DOHH2 (cell line): ENCODE measurements around the gene SLC4A1AP.

Experiments used
- H3F3A ChIP-seq: fragments of 200-600 bp; sonication (generic), shearing (Covaris generic); 2 replicates; pipeline ENCODE4 v1.6.0; 2016; ENCODE audit warnings: antibody characterized with exemption, mild to moderate bottlenecking; ENCODE audit not compliant: control insufficient read depth, insufficient read depth
- H3K27ac ChIP-seq: fragments of 200-600 bp; sonication (generic); 2 replicates; pipeline ENCODE4 v1.5.1; 2014; ENCODE audit warnings: low read depth, mild to moderate bottlenecking, low read length, moderate library complexity
- H3K27me3 ChIP-seq: fragments of 200-600 bp; sonication (generic); 2 replicates; pipeline ENCODE4 v1.6.1; 2014; ENCODE audit warnings: mild to moderate bottlenecking, low read length, mixed read lengths; ENCODE audit not compliant: control insufficient read depth
- H3K36me3 ChIP-seq: fragments of 200-600 bp; sonication (generic); 2 replicates; pipeline ENCODE4 v1.6.1; 2014; ENCODE audit warnings: mild to moderate bottlenecking, low read length, moderate library complexity, mixed read lengths; ENCODE audit not compliant: control insufficient read depth
- H3K4me1 ChIP-seq: fragments of 200-600 bp; sonication (generic); 2 replicates; pipeline ENCODE4 v1.6.1; 2014; ENCODE audit warnings: mild to moderate bottlenecking, low read length, mixed read lengths; ENCODE audit not compliant: control insufficient read depth
- H3K4me2 ChIP-seq: fragments of 200-600 bp; sonication (generic); 2 replicates; pipeline ENCODE4 v1.6.0; 2014; ENCODE audit warnings: mild to moderate bottlenecking, low read length, moderate library complexity
- H3K4me3 ChIP-seq: fragments of 200-600 bp; sonication (generic); 2 replicates; pipeline ENCODE4 v1.5.1; 2014; ENCODE audit warnings: mild to moderate bottlenecking, low read length, mixed read lengths
- H3K79me2 ChIP-seq: fragments of 200-600 bp; sonication (generic); 2 replicates; pipeline ENCODE4 v1.6.1; 2014; ENCODE audit warnings: mild to moderate bottlenecking, low read length, mixed read lengths; ENCODE audit not compliant: control insufficient read depth
- H3K9me2 ChIP-seq: fragments of 200-600 bp; sonication (generic); replicated peaks from 2 replicates; pipeline ENCODE4 v1.6.1; 2014; ENCODE audit warnings: mild to moderate bottlenecking, low read length, mixed read lengths; ENCODE audit not compliant: control insufficient read depth
- H3K9me3 ChIP-seq: fragments of 200-600 bp; sonication (generic); 2 replicates; pipeline ENCODE4 v1.6.1; 2014; ENCODE audit warnings: antibody characterized with exemption, low read length, mixed read lengths; ENCODE audit not compliant: control insufficient read depth, insufficient read depth
- H4K20me1 ChIP-seq: fragments of 200-600 bp; sonication (generic); 2 replicates; pipeline ENCODE4 v1.6.0; 2014; ENCODE audit warnings: low read depth, mild to moderate bottlenecking, antibody characterized with exemption, low read length, moderate library complexity; ENCODE audit not compliant: control insufficient read depth, insufficient read depth
- EZH2phosphoT487 ChIP-seq: fragments of 200-600 bp; sonication (generic); IDR thresholded peaks from 2 replicates; pipeline ENCODE4 v1.6.1; 2017; ENCODE audit warnings: borderline replicate concordance, mild to moderate bottlenecking, antibody characterized with exemption, low read length, moderate library complexity, mixed read lengths
- TF ChIP-seq, protein P1 (sequence below): fragments of 200-600 bp; sonication (generic); IDR thresholded peaks from one replicate; pipeline ENCODE4 v1.5.1; 2014; ENCODE audit warnings: antibody characterized with exemption, mild to moderate bottlenecking, low read depth, low read length; ENCODE audit not compliant: poor library complexity, severe bottlenecking

Gene SLC4A1AP

DNA sequence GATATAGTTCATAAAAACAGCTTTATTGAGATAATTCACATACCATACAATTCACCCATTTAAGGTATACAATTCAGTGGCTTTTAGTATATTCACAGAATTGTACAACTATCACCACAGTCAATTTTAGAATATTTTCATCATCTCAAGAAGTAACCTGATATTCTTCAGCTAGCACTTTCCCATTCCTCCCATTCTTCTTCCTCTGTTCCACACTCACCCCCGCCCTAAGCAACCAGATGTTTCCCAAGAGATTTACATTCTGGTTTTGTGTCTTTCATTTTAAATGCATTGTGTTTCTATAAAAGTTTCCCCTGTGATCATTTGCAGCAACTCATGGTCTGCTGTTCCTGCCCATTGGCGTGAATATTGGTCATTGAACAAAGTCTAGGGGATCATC, 29.4 kb upstream of the SLC4A1AP start:
- no peaks in the 10 kb centered on the region for H3F3A ChIP-seq
- no peak overlapping the region for H3K4me3 ChIP-seq
- H3K27me3 ChIP-seq = no peaks in the 10 kb centered on the region
- no peaks in the 10 kb centered on the region for H3K9me2 ChIP-seq
- H3K79me2 ChIP-seq = peaks cover 16% of the 10 kb centered on the region
- no peaks in the 10 kb centered on the region for H3K9me3 ChIP-seq
- H3K4me2 ChIP-seq = no peak overlapping the region
- H3K4me1 ChIP-seq = peaks cover 7% of the 10 kb centered on the region
- no peak overlapping the region for H3K27ac ChIP-seq
- H4K20me1 ChIP-seq = no peaks in the 10 kb centered on the region
- TF ChIP-seq, protein P1, sequence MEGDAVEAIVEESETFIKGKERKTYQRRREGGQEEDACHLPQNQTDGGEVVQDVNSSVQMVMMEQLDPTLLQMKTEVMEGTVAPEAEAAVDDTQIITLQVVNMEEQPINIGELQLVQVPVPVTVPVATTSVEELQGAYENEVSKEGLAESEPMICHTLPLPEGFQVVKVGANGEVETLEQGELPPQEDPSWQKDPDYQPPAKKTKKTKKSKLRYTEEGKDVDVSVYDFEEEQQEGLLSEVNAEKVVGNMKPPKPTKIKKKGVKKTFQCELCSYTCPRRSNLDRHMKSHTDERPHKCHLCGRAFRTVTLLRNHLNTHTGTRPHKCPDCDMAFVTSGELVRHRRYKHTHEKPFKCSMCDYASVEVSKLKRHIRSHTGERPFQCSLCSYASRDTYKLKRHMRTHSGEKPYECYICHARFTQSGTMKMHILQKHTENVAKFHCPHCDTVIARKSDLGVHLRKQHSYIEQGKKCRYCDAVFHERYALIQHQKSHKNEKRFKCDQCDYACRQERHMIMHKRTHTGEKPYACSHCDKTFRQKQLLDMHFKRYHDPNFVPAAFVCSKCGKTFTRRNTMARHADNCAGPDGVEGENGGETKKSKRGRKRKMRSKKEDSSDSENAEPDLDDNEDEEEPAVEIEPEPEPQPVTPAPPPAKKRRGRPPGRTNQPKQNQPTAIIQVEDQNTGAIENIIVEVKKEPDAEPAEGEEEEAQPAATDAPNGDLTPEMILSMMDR = no peak
- no peak for TF ChIP-seq EZH2phosphoT487
- peaks cover 79% of the 10 kb centered on the region for H3K36me3 ChIP-seq

DNA sequence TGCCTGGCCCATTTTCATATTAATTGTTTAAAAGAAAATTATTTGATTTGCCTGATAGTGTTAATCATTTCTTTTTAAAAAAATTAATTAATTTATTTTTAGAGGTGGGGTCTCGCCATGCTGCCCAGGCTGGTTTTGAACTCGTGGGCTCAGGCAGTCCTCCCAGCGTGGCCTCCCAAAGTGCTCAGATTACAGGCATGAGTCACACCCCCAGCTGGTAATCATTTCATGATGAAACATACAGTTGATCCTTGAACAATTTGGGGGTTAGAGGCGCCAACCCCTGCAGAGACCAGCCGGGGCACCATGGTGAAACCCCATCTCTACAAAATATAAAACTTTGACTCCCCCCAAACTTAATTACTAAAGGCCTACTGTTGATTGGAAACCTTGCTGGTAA, 26.9 kb upstream of the SLC4A1AP start:
- H3K9me2 ChIP-seq = no peaks in the 10 kb centered on the region
- TF ChIP-seq, protein P1 = no peak
- TF ChIP-seq EZH2phosphoT487 = no peak
- 0 out of 2 replicates have a peak, but pooled peaks cover 3% of the 10 kb centered on the region for H3F3A ChIP-seq
- no peak overlapping the region for H3K4me3 ChIP-seq
- no peak overlapping the region for H3K27ac ChIP-seq
- H3K36me3 ChIP-seq = peaks cover 85% of the 10 kb centered on the region
- H3K27me3 ChIP-seq = no peaks in the 10 kb centered on the region
- no peaks in the 10 kb centered on the region for H3K9me3 ChIP-seq
- no peaks in the 10 kb centered on the region for H4K20me1 ChIP-seq
- H3K79me2 ChIP-seq = no peaks in the 10 kb centered on the region
- no peaks in the 10 kb centered on the region for H3K4me1 ChIP-seq
- no peak overlapping the region for H3K4me2 ChIP-seq

DNA sequence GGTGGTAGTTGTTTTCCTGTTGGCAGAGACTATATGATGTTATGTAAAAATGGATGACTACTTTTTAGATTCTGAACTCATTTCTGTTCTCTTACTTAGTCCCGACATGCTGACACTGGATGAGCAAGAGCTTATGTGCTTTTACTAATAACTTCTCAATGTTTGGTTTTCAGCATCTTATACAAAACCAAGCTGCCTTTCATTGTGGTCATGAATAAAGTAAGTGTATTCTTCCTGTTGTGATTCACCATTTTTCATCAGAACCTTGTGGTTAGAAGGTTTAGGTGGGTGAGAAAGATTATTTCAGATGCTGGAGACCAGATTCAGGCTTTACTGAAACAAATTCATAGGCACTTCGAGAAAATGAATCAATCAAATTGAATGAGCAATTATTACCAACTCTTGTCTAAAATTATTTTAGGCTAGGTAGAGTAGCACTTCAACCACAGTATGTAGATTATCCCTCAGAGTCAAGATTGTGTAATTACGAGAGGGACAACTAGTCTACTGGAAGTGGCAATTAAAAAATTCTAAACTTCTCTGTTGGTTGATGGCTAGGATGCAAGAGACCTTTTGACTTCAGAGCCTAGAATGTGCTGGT, 25.6 kb upstream of the SLC4A1AP start:
- no peaks in the 10 kb centered on the region for H3K27me3 ChIP-seq
- H3K9me3 ChIP-seq = no peaks in the 10 kb centered on the region
- no peaks in the 10 kb centered on the region for H3K9me2 ChIP-seq
- no peaks in the 10 kb centered on the region for H3K79me2 ChIP-seq
- H3K4me2 ChIP-seq = no peak overlapping the region
- H3K27ac ChIP-seq = no peak overlapping the region
- TF ChIP-seq, protein P1 = no peak
- TF ChIP-seq EZH2phosphoT487 = no peak
- H3K36me3 ChIP-seq = peaks cover 78% of the 10 kb centered on the region
- H3K4me3 ChIP-seq = no peak overlapping the region
- H4K20me1 ChIP-seq = no peaks in the 10 kb centered on the region
- H3K4me1 ChIP-seq = no peaks in the 10 kb centered on the region
- H3F3A ChIP-seq = 0 out of 2 replicates have a peak, but pooled peaks cover 3% of the 10 kb centered on the region
